Activated naive CD8-positive, alpha-beta T cell treated with anti-CD3 and anti-CD28 coated beads, Interleukin-2, amount 10 ng/mL, durations not matched to agents 7 days and 5 days (primary cell): ENCODE measurements around the gene MRPL10. TPM values are rescaled to one million over a fixed set of nuclear protein-coding genes. Genes with fewer than 3 reads are reported as not detected.
A peak's percentile ranks its signal among the peaks of the same experiment; 100 is the strongest.

Experiments
- ATAC-seq: fragments of 150-1000 bp; cut with Tn5 transposase; one replicate; pipeline ENCODE4 v1.10.0; 2021; ENCODE audit warnings: low read depth, moderate library complexity
- POLR2A ChIA-PET: fragments of 350-600 bp; sonication (Branson Sonifier 250); formaldehyde crosslinking; loops from one replicate; lab custom pipeline; 2021; ENCODE audit warnings: antibody characterized with exemption; lab: Charles Lee
- DNase-seq: peaks from one replicate; pipeline ENCODE4 v3.0.0; 2021
- H3K27ac Mint-ChIP-seq: one replicate; pipeline ENCODE4 v1.8.0; 2022; ENCODE audit warnings: mild to moderate bottlenecking, mixed read lengths
- H3K27me3 Mint-ChIP-seq: one replicate; pipeline ENCODE4 v1.8.0; 2022; ENCODE audit warnings: mild to moderate bottlenecking, moderate library complexity, mixed read lengths
- H3K36me3 Mint-ChIP-seq: one replicate; pipeline ENCODE4 v1.8.0; 2021; ENCODE audit warnings: mild to moderate bottlenecking, mixed read lengths
- H3K4me1 Mint-ChIP-seq: one replicate; pipeline ENCODE4 v1.8.0; 2021; ENCODE audit warnings: mixed read lengths
- H3K4me3 Mint-ChIP-seq: one replicate; pipeline ENCODE4 v1.8.0; 2022; ENCODE audit warnings: mild to moderate bottlenecking, moderate library complexity, mixed read lengths
- H3K9me3 Mint-ChIP-seq: one replicate; pipeline ENCODE4 v1.8.0; 2021; ENCODE audit warnings: mixed read lengths
- total RNA-seq, 2 experiments: library from RNA; stranded (reverse); gene quantifications; one replicate each; pipeline ENCODE4 v1.2.3, GENCODE V29; 2021

Gene MRPL10
- total RNA-seq, 2 experiments from 2014 or later, result 49.7 to 50.3 TPM

DNA sequence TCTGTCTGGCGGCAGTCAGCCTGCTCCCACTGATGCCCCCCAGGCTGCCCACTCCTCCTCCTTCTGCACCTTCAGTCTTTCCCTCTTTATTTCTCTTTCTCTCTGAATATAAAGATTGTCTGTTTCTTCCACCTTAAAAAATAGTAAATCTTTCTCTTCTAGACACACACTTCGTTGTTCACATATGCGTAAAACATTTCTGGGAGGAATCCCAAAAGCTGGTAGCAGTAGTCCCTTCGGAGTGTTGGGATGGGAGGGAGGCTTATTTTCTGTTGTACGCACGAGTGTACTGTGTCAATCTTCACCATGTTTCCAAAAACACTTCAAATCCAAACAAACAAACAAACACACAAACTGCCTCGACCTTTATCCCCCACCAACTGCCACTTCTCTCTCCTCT is 19.6 kb downstream of the MRPL10 start:
- no peak for DNase-seq
- H3K27ac Mint-ChIP-seq, result no peak overlapping the region
- peaks cover 1% of the 10 kb centered on the region for H3K4me1 Mint-ChIP-seq
- no peak overlapping the region for H3K4me3 Mint-ChIP-seq
- no peaks in the 10 kb centered on the region for H3K9me3 Mint-ChIP-seq
- no peak for ATAC-seq
- POLR2A ChIA-PET, result no interaction called here
- H3K27me3 Mint-ChIP-seq, result no peaks in the 10 kb centered on the region
- peaks cover 18% of the 10 kb centered on the region for H3K36me3 Mint-ChIP-seq

DNA sequence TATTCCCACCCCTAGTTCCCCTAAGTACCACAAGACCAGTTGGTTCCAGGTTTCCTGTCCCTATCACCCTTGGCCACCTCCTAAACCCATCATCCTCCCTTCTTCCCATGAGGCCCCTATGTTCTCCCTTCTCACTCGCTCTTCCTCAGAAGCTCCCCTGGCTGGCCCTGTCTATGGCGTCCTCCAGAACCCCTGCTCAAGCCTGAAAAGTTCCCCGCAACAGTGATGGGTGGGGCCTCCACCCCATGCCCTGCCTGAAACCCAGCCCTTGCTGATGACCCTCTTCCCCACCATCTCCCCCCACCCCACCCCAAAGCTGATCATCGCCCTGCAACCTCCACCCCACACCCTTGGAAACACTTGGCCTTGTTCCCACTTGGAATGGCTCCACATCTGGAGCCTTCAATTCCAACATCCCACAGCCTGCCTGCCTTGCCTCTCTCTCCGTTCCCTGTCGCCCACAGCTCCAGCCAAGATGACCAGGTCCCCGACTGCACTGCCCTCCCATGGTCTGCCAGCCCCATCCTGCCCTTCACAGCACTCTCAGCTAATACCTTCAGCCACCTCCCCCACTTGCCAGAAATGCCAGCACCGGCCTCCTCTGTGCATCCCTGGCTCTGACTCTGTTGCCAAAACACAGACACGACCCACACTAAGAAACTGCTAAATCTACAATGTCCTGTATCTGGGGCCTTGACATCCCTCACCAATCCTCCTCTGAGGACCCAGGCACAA is 20.3 kb downstream of the MRPL10 start:
- ATAC-seq (no peak), DNase-seq (no peak)
- Mint-ChIP-seq H3K9me3 (no peaks in the 10 kb centered on the region), H3K27ac (peak overlapping the region; percentile 44), H3K4me1 (peaks cover 1% of the 10 kb centered on the region), H3K27me3 (no peaks in the 10 kb centered on the region), H3K4me3 (no peak overlapping the region), H3K36me3 (peaks cover 18% of the 10 kb centered on the region)
- POLR2A ChIA-PET, result no interaction called here

DNA sequence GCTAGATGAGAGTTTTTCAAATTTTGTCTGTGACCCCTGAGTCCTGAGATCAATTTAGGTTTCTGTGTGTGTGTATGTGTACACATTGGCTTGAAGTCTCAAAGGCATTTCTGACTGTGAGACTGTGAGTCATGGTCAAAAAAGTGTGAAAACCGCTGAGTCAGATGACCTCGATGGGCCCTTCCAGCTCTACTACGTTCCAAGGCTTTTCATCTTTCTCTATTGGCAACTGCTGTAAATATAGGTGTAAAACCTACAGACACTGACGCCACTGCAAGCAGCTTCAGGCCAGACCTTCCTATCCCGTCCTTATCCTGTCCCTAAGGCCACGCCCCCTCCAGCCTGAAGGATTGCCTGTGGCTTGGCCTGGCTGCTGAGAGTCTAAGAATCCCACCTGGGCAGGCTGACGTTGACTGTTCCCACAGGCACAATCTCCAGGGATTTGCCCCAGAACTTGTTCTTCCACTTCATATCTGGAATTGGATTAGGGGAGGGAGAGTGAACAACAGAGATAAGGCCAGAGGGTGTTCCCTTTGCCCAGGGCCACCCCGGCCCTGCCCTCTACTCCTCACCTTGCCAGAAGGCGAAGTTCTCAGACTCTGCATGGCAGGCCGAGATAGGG is 21.0 kb downstream of the MRPL10 start:
- POLR2A ChIA-PET, result no interaction called here
- ATAC-seq, result no peak
- Mint-ChIP-seq H3K36me3 (peaks cover 17% of the 10 kb centered on the region), H3K4me1 (peaks cover 1% of the 10 kb centered on the region), H3K27ac (no peak overlapping the region), H3K4me3 (no peak overlapping the region), H3K9me3 (no peaks in the 10 kb centered on the region), H3K27me3 (no peaks in the 10 kb centered on the region)
- no peak for DNase-seq

DNA sequence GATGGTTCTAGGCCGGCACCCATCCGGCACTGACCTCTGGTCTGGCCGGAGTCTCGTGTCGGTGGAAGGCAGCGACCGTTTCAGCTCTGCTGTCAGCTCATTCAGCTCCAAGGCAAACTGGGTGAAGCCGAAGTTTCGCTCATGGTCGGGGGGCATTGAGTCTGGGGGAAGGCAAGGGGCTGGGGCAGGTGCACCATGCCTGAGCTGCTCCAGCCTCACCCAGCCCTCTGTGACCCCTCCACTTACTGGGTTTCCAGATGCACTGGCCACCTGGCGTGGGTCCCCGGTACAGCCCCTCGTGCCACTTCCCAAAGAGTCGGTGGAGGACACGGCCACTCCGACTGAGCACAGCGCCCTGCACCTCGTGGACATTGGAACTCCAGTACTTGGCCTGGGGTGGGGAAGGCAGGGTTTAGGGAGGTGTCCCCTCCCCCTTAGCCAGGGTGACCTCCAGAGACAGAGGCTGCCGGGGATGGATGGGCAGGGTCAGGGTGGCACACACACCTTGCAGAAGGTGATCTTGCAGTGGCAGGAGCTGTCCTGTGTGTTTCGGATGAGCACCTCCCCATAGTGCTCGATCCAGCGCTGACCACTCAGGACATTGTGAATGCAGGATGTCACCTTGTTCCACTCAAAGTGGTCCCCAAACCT is 22.4 kb downstream of the MRPL10 start:
- POLR2A ChIA-PET, result no interaction called here
- H3K4me1 Mint-ChIP-seq, result peaks cover 1% of the 10 kb centered on the region
- ATAC-seq (no peak), DNase-seq (no peak)
- peaks cover 2% of the 10 kb centered on the region for H3K27me3 Mint-ChIP-seq
- H3K36me3 Mint-ChIP-seq, result peaks cover 14% of the 10 kb centered on the region
- H3K4me3 Mint-ChIP-seq, result no peak overlapping the region
- H3K27ac Mint-ChIP-seq, result no peak overlapping the region
- no peaks in the 10 kb centered on the region for H3K9me3 Mint-ChIP-seq

DNA sequence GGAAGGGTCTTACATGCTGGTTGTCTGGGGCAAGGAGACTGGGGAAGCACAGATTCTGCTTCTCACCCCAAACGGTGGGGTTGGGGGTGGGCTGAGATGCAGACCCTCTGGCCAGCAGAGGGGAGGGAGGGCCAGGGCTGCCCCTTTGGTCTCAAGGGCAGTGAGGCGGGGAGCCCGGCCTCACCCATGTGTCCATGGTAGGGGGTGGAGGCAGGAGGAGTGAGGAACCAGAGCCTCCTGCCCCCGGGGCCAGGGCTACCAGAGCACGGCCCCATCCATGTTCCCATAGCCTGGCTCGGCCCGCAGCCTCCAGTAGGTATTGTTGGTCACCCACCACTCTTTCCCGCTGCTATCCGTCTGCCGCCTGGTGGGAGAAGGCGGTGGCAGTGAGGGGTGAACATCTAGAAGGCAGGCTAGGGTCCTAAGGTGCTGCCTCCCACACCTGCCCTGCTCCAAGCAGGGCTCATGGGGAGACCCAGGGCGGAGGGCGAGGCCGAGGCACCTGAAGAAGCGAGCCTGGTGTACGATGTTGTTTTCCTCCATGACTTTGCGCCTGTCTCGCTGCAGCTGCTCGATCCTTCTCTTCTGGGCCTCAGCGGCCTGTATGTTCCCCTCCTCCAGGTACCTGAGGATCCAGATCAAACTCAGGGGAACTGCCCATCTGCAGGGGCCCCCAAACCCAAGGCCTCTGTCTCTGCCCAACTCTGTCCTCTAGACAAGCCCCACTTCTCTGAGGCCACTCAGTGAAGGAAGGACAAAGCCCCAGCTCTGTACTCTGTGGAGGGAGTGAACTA is 23.1 kb downstream of the MRPL10 start:
- H3K4me3 Mint-ChIP-seq, result no peak overlapping the region
- no peak for DNase-seq
- peaks cover 14% of the 10 kb centered on the region for H3K36me3 Mint-ChIP-seq
- H3K9me3 Mint-ChIP-seq, result no peaks in the 10 kb centered on the region
- peaks cover 1% of the 10 kb centered on the region for H3K4me1 Mint-ChIP-seq
- POLR2A ChIA-PET, result no interaction called here
- no peak for ATAC-seq
- H3K27me3 Mint-ChIP-seq, result peaks cover 2% of the 10 kb centered on the region
- no peak overlapping the region for H3K27ac Mint-ChIP-seq

DNA sequence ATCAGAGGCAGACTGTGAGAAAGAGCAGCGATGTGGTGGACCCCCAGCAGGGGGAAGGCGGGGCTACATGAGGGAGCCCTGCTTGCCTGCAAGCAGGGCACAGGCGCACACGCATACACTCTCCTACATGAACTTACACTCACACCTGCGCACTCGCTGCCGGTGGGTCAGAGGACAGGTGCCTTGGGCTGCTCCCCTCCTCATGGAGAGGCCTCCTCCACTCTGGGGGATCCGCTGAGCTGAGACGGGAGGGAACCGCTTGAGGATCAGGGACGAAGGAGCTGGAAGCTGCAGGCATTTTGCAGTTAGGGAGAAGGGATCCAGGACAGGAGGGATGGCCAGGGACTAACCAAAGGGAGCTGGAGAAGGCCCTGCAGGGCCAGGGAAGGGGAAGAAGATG is 23.9 kb downstream of the MRPL10 start:
- peaks cover 1% of the 10 kb centered on the region for H3K4me1 Mint-ChIP-seq
- H3K4me3 Mint-ChIP-seq, result no peak overlapping the region
- no peak for DNase-seq
- POLR2A ChIA-PET, result interaction anchor here (1.3 kb wide), 1 partner anchor 14 kb away, joined by 4 read pairs; the partner anchor contains the start of gene OSBPL7
- peaks cover 2% of the 10 kb centered on the region for H3K27me3 Mint-ChIP-seq
- no peak for ATAC-seq
- H3K9me3 Mint-ChIP-seq, result no peaks in the 10 kb centered on the region
- H3K36me3 Mint-ChIP-seq, result peaks cover 14% of the 10 kb centered on the region
- no peak overlapping the region for H3K27ac Mint-ChIP-seq

DNA sequence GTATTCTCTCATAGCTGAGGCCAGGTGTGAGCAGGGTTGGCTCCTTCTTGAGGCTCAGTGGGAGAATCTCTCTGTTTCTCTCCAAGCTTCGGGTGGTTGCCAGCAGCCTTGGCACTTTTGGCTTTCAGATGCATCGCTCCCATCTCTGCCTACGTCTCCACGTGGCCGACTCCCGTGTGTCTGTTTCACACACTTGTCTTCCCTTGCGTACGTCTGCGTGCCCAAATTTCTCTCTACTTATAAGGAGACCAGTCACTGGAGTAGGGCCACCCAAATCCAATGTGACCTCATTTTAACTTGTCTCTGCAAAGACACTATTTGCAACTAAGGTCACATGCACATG is 24.5 kb downstream of the MRPL10 start:
- no peaks in the 10 kb centered on the region for H3K9me3 Mint-ChIP-seq
- DNase-seq, result no peak
- H3K4me3 Mint-ChIP-seq, result no peak overlapping the region
- H3K27me3 Mint-ChIP-seq, result peaks cover 2% of the 10 kb centered on the region
- H3K36me3 Mint-ChIP-seq, result peaks cover 13% of the 10 kb centered on the region
- POLR2A ChIA-PET, result interaction anchor here (1.3 kb wide), 1 partner anchor 15 kb away, joined by 4 read pairs; the partner anchor contains the start of gene OSBPL7
- H3K4me1 Mint-ChIP-seq, result peaks cover 1% of the 10 kb centered on the region
- no peak for ATAC-seq
- no peak overlapping the region for H3K27ac Mint-ChIP-seq

DNA sequence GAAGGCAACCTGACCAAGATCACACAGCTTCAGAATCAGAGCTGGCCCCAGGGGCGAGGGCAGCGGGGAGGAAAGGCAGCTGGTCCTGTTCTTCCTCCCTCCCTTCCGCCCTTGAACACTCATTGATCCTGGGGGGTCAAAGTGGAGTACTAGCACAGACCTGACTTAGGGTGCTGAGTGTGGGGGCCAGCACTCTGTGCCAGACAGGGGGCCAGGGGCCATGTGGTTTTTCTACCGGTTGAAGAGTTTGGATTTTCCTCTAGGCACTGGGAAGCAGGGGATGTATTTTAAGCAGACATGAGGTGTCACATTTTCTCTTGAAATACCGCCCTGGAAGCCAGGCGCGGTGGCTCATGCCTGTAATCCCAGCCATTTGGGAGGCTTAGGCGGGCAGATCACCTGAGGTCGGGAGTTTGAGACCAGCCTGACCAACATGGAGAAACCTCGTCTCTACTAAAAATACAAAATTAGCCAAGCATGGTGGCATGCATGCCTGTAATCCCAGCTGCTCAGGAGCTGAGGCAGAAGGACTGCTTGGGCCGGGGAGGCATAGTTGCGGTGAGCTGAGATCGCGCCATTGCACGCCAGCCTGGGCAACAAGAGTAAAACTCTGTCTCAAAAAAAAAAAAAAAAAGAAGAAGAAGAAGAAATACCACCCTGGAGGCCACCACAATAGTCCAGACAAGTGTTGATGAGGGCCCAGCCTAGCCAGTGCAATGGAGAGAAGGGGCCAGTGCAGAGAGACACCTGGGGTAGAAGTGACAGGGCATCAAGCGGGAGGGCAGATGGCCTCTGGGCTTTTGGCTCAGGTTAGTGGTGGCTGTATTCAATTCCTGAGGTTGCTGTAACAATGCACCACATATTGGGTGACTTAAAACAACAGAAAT is 25.1 kb downstream of the MRPL10 start:
- POLR2A ChIA-PET, result interaction anchor here (1.3 kb wide), 1 partner anchor 15 kb away, joined by 4 read pairs; the partner anchor contains the start of gene OSBPL7
- Mint-ChIP-seq H3K36me3 (peaks cover 13% of the 10 kb centered on the region), H3K4me1 (no peaks in the 10 kb centered on the region), H3K4me3 (no peak overlapping the region), H3K9me3 (no peaks in the 10 kb centered on the region), H3K27ac (no peak overlapping the region), H3K27me3 (peaks cover 2% of the 10 kb centered on the region)
- no peak for ATAC-seq
- DNase-seq, result no peak

DNA sequence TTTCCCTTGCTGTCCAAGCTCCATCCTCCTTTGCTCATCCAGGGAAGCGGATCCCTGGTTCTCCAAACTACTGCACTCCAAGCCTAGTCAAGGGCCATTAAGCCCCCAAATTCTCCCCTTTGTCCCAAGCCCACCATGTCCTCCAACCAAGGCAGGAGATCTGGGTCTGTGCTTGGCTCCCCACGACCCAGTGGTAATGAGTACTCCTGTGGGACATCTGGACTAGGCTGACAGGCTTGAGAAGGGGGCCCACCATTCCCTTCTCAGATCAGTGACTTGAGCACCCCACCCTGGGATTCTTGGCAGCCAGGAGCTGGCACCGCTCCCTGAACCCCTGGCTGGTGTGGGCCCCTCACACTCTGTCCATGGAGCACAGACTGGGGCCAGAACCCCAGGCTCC is 26.9 kb downstream of the MRPL10 start:
- H3K27me3 Mint-ChIP-seq, result peaks cover 5% of the 10 kb centered on the region
- POLR2A ChIA-PET, result interaction anchor here (1.1 kb wide), 1 partner anchor 30 kb away, joined by 3 read pairs; no protein-coding TSS in a partner anchor
- DNase-seq (no peak), ATAC-seq (no peak)
- peaks cover 9% of the 10 kb centered on the region for H3K36me3 Mint-ChIP-seq
- H3K4me1 Mint-ChIP-seq, result no peaks in the 10 kb centered on the region
- no peak overlapping the region for H3K4me3 Mint-ChIP-seq
- H3K9me3 Mint-ChIP-seq, result no peaks in the 10 kb centered on the region
- H3K27ac Mint-ChIP-seq, result no peak overlapping the region

DNA sequence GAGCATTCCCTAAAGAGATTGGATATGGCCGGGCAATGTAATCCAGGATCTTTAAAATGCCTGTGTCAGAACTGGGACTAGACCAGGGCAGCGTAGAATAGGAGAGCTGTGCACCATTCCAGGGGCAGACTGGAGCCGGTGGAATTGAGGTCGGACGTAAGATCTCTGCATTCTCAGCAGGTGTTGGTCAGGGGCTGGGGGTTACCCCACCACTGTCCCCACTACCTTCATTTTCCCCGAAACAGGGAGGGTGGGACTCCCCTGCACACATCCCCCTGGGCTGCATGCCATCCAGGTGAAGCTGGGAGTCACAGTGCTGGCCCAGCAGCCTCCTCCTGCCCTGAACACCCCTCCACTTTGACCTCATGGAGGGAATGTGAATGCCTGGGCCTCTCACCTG is 27.6 kb downstream of the MRPL10 start:
- H3K36me3 Mint-ChIP-seq, result peaks cover 9% of the 10 kb centered on the region
- ATAC-seq (no peak), DNase-seq (no peak)
- no peaks in the 10 kb centered on the region for H3K9me3 Mint-ChIP-seq
- no peak overlapping the region for H3K27ac Mint-ChIP-seq
- H3K4me3 Mint-ChIP-seq, result no peak overlapping the region
- H3K27me3 Mint-ChIP-seq, result peaks cover 5% of the 10 kb centered on the region
- POLR2A ChIA-PET, result no interaction called here
- no peaks in the 10 kb centered on the region for H3K4me1 Mint-ChIP-seq

DNA sequence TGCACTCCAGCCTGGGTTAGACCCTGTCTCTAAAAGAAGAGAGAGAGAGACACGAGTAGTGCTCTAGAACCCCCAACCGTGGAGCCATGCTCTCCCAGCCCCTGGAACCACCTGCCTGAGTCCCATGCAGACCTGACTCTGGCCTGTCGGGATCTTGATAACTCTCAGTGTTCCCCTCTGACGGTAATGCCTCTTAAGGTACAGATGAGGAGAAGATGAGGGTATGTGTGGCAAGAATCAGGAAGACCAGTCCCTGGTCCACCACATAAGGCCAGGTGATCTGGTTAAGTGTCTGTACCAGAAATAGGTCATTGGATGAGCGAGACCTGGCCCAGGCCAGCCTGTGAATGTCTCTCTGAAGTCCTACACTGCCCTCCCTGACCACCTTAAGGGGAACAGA is 28.1 kb downstream of the MRPL10 start:
- POLR2A ChIA-PET, result no interaction called here
- H3K9me3 Mint-ChIP-seq, result no peaks in the 10 kb centered on the region
- DNase-seq, result no peak
- peaks cover 9% of the 10 kb centered on the region for H3K36me3 Mint-ChIP-seq
- H3K4me1 Mint-ChIP-seq, result no peaks in the 10 kb centered on the region
- no peak overlapping the region for H3K27ac Mint-ChIP-seq
- H3K27me3 Mint-ChIP-seq, result peaks cover 8% of the 10 kb centered on the region
- no peak overlapping the region for H3K4me3 Mint-ChIP-seq
- ATAC-seq, result no peak

DNA sequence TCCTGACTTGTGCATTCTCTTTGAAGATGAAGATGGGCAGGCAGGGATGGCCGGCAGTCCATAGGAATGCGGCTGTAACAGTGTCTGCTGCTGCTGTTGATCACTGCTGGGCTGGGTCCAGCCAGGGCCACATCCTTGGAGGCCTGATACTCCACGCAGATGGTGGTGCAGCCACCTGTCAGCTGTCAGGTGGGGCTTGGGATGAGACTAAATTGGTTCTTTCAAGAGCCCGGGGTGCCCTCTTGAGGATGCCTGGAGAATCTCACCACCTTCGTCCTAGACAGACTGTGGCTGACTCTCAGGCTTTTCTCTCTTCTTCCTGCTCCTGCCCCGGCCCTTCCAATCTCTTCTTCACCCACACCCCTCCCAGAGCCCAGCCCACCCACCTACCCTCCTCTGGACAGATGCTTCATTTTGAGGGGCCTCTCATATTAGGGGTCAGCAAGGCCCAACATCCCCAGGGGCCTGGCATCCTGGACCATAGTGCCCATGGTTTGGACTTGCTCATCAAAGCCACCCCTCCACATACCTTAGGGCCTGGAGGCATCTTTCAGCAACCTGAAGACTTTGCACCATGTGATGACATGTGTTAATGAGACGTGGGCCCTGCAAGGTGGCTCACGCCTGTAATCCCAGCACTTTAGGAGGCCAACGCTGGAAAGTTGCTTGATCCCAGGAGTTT is 28.9 kb downstream of the MRPL10 start:
- peaks cover 13% of the 10 kb centered on the region for H3K27me3 Mint-ChIP-seq
- no peak overlapping the region for H3K27ac Mint-ChIP-seq
- ATAC-seq, result peak; percentile 90
- H3K9me3 Mint-ChIP-seq, result no peaks in the 10 kb centered on the region
- POLR2A ChIA-PET, result interaction anchor here (0.6 kb wide), 1 partner anchor 11 kb away, joined by 3 read pairs; no protein-coding TSS in a partner anchor
- peaks cover 5% of the 10 kb centered on the region for H3K36me3 Mint-ChIP-seq
- DNase-seq, result peak; percentile 60
- no peaks in the 10 kb centered on the region for H3K4me1 Mint-ChIP-seq
- no peak overlapping the region for H3K4me3 Mint-ChIP-seq
